Measurements from ENCODE around the gene SRSF1.
"Not testable (repeated sequence)": the region's sequence is repeated elsewhere in the genome, so short reads cannot be mapped to it uniquely, and the experiment has no call there.

The SRSF1 gene

DNA sequence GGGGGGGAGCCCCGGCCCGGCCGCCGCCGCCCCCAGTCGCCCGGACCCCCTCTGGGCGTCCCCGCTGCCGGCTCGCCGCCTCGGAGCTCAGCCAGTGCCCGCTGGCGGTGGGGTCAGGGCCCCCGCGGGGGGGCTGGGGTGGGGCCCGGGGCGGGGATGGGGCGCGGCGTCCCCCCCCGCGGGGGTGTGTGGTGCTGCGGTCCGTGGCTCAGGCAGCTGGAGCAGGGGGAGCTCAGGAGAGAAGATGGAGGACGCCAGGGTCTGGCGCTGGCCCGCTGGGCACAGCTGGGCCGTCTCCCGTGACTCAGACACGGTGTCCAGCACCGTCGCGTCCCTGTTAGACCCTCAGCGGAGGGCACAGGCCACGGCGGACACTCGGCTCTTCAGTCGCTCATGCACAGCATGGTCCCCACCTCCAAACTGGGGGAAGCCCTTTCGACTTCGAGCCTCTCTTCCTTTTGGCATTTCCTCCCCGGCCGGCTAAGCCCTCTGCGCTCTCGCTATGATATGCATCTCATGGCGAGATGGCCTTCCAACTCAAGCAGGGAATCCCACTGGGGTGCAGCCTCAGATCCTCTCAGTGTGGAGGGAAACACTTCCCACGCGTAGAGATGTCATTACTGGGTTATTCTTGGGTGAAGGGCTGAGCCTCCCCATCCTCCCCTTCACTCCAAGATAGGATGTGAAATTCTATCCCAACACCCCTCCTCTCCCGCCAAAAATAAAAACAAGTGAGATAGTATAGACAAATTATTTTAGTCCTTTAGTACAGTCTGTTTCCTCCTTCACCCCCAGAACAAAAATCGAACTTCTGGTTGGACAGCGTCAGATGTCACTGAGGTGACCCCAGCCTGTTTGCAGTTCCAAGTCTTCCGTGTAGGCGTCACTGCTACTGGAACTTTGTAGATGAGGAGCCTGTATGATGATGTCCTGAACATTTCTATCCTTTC, 18.5 kb downstream of the SRSF1 start:
- DNase-seq = peak; percentile 18 to 49

DNA sequence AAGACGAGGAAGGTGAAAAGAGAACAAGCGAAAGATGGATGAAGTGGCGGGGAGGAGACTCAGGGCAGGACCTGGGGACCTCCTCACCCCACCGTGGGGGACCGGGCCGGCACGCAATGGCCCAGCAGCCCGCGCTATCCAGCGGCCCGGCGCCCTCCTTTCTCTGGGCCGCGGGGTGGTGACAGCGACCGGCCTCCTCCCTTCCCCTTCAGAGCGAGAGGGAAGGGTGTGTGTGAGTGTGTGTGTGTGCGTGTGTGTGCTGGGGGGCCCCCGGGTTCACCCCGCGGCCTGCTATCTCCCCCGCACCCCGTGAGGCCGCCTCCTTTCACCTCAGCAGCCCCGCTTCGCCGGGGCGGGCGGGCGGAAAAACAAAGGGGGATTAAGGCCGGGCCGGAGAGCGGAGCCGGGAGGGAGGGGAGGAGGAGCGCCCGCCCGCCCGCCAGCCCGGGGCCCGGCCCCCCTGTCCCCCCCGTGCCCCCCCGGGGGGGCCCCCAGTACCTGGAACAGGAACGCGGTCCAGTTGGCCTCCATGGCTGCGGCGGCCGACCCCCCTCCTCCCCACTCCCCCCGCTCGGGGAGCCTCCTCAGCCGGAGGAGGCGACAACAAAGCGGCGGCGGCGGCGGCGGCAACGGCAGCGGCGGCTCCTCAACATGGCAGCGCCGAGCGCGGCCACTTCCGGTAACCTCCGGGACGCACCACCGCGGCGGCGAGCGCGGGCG, 19.3 kb downstream of the SRSF1 start, which contains the start of gene VEZF1:
Gene VEZF1 (minus strand): TSS at position 674 of the 720 bp plus-strand sequence. CDS start 143 bp downstream, at position 531.
- DNase-seq = peak; percentile 70 to 73

DNA sequence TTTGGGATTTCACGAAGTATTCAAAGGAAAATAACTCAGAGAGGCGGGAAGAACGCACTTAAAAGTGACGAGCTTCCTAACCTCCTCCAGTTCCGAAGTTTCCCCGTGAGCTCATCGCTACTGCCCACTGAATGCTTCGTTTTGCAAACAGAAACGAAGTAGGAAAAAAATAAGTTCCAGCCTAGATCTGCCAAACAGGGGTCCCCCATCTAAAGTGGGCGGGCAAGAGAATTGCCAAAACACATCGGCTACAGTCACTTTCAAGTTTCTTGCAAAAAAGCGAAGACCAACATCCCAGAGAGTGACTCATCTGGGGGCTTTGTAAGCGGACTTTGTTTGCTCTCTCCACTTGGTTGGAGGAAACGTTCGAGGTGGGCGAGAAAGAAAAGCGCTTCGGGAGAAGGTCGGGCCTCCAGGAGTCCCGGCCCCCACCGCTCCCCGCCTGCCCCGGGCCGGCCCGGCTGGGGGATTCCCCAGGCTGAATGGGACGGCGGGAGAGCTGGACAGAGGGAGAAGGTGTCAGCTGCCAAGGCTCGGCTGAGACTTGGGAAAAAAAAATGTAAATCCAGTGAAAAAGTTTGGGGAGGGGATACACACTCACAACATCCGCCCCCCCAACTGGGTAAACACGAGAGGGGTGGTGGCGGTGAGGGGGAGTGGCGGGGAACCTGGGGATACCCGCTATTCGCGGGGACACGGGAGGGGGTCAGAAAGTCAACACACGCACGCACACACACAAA, 20.0 kb downstream of the SRSF1 start:
- peak in 1 of 2 donors; percentile 29 for DNase-seq

DNA sequence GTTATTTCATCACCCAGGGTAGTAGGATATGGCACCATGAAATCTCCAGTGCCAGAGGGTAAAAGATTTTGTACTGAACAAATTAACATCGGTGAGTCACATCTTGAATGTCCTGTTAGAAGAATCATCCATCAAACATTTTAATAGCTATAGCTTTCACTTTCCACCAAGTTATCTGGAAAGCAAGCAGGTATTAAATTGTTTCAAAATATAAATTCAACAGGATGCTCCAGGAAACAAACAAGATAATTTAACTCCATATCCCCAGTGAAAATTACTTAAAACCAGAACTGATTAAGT, 21.4 kb downstream of the SRSF1 start:
- DNase-seq = no peak

DNA sequence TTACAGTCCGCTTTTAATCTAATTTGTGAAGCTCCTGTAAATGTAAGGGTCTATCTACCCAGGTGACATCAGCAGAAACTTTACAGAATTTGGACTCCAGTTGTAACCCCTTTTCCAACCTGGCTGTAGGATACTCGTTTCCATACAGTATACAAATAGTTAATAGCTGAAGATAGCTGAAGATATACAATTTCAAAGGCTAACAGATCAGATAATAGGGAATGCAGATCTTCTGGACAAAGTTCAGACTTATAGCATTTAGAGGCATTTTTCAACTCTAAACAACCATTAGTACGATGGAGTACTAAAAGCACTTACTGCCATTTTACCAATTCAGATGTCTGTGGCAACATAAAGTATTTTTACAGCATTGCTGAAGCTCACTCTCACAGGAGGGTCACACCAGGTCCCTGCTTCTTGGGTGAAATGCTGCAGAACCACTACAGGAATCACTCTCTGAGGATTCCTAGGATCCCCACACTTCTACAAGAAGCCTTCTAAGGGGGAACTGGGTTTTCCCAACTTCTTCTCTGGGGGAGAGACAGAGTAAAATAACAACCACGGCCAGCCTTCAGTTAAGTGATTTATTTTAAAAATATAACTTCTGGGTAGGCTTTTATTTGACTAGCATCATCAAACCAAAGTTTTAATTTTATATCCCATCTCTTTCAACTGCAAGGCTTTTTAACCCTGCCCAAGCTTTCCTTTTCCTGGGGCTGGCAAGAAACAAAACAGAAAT, 21.9 kb downstream of the SRSF1 start:
- no peak for DNase-seq

DNA sequence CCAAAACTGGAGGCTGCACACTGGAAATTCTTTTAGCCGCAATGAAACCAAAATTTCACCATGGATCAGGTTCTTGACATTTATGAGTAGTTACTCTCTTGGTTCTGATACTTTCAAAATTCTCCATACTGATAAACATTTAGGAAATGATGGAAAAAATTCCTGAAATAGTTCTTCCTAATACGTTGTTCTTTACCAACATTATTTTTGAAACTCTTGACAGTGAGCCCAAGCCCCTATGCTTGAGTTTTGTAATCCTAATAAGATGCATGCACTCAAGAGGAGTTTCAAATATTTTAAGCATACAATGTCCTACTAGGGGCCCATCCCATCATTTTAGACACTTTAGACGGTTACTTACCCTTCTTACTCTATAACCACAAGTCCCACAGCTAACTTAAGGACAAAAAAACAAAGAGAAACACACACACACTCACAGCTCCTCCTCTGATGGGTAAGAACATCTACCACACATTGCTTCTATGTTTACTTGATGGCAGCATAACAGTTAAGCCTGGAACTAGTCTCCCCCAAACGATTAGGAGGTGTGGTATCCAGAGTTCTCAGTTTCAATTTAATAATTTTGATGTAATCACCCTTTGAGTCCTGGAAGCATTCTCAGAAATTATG, 22.7 kb downstream of the SRSF1 start:
- DNase-seq = no peak

DNA sequence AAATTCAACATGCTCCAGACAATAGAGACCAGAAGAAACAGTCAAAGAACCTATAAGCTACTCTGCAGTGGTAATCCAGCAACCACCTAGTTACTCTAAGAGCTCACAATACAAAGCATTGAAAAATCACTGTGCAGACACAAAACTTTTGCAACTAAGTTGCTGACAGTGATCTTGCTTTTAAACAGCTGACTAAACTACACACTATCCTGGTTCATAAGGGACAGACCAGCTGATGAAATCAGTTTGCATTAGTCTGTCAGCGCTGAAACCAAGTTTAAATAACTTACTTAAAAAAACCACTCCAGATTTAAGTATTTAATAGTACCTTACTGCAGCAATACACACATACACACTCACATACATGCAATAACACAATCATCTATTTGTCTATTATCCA, 23.6 kb downstream of the SRSF1 start:
- no peak for DNase-seq

DNA sequence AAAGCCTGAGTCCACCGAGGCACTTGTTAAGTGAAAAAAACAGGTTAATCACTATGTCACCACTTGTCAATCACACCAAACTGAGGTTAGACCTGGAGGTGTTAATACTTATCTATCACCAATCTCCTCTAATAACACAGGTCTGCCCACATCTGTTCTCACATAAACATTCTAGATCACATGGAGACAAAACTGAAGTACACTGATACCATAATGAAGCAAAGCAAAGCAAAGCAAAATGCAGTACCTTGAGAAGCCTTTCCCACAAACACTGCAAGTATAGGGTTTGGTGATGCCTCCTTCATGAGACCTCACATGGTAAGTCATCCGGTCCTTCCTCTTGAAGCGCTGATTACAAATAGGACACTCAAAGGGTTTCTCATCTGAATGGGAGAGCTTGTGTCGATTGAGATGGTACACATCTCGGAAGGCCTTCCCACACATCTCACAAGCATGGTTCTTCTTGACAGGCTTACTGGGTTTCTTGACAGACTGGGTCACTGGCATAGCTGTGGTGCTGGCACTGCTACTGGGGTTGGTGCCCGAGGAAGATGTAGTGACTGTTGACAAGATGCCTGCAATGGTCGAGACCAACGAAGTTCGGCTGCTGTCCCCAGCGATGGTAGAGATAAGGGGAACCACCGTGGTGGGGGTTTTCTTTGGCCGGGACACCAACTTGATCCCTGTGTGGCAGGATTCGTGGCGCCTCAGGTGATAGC, 24.4 kb downstream of the SRSF1 start:
- DNase-seq = no peak

DNA sequence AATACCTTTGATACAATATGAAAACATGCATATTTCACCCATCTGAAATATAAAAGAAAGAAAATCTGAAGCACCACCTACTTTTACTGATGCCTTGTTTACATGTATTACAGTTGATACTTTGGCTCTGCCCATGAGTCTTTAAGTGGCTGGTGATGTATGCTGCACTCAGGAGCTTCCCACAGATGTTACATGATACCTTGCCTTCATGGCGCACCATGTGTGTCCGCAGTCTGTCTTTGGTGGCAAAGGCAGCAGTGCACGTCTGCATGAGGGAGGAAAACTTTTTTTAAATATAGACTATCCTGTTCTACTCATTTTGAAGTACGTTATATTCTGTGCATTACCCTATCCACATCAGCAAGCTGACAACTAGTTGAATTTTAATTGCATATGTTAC, 26.5 kb downstream of the SRSF1 start:
- DNase-seq = no peak

DNA sequence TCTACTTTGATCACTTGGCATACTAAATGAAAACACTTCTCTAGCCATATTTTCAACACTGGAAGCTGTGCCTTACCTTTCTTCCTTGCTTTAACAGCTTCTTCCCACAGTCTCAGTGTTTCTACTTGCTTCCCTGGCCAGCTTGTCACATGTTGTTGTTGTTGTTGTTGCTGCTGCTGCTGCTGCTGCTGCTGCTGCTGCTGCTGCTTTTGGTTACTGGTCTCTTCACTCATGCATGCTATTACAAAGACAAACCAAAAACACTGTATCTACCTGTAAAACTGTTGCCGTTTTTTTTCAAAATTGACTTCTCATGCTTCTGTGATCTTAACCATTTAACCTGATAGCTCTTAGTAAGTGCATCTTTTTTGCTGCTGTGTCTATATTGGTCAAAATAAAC, 28.0 kb downstream of the SRSF1 start:
- no peak for DNase-seq

DNA sequence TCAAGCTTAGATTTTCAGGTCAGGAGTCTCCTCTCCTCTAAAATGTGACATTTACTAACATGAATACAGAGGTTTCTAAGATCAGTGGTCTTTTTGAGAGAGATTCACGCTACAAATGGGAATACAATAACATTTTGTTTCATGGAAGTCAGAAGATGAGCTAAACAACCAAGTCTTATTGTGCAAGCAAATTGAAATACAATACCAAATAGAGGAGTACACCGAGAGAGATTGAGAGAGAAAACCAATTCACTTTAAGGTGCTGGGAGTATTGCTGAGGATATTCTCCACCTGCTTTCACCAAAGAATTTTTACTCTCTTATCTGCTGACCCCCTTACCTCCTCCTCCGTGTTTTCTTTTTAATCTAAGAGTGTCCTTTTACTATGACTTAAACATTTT, 30.5 kb downstream of the SRSF1 start:
- DNase-seq = no peak

DNA sequence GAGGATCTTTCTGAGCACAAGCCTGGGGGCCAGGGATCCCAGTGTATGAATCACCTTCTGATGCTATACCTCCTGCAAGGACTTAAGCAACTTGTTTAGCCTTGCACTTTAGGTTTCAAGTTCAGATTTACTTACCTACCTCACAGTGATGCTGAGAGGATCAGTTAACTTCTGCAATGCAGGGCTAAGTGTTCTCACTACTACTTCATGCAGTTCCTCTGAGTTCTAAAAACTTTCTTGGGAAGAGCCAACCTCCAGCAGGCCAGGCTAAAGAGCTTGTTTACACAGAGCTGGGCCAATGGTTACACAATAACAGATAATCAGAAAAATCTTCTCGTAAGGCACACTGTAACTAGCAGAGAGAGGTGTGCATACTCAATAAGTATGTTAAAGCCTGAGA, 32.0 kb downstream of the SRSF1 start:
- no peak for DNase-seq

DNA sequence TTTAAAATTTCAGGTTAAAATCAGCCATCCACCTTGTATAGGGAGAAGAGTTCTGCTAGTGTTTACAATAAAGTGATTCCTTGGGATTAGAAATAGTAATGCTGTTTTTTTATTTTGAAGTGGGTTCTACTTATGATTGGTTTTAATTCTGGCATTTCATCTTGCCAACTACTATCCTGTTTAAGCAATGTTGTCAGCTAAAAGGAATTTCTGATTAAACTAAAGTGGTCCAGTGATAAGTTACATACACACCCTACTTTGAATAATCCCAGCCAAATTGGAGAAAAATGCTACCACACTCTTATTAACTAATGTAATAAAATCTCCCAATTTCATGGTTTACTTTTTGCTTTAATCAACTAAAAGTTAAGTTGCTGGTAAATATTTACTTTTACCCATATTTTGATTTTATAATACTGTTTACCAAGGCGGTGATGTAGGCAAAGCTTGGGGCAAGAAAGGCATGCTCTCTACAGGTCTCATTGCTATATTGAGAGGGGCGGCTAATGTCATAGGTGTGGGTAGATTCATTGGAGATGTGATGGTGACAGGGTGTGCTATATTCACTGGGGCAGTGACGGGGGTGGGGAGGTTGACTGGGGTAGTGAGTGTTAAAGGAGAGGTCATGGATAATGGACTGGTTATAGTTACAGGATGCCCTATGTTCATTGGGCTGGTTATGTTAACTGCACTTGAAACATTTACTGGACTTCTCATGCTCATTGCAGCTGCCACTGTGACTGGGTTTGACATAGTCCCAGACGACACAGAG, 32.8 kb downstream of the SRSF1 start:
- DNase-seq = not testable (repeated sequence)

DNA sequence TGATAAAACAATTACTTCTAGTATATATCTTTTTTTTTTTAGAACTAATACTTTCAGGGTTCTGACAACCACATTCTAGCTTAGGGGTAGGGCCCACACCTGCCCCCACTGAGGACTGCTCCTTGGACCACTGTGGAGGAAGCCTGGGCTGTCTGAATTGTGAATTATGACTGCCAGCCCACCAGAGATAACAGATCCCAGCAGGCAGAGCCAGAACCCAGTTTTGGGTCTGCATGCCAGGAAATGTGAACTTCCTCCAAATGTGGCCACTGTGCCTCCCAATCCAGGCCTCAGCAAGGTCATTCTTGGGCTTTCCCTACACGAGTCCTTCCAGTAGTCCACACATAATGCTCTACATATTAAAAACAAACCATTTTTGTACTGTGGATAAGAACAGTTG, 34.9 kb downstream of the SRSF1 start:
- no peak for DNase-seq

DNA sequence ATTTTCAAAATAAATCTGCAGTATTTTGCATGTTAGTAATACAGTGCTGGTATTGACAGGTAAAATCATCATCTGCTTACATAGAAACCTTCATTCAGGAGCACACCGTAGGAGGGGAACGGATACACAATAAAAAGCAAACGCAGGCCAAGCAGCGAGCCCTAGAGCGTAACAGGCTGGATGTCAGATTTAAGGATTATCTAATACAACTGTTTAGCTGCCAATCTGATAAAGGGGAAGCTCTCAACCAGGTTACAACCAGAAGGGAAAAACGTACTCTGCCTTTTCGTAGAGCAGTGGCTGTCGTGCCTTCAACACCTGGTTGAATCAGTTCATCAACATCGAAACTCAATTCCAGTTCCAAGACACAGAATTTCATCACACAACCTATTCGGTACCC, 35.5 kb downstream of the SRSF1 start:
- no peak for DNase-seq

DNA sequence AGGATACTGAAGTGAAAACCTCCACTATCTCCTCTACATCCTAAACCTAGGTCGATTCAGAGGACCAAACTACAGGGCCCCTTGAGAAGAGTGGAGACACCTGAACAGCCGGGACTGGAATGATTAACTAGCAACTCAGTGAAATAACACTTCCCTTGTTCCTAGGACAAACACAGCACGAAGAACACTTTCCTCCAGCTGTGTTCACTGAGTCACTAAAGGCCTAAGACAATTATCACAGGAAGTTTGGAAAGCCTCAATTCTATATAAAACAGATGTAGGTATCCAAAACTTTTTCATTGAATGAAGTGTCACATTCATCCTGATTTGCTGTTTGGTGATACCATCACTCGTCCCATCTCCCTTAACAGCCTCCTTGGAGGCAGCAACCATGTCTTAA, 36.3 kb downstream of the SRSF1 start:
- no peak for DNase-seq

DNA sequence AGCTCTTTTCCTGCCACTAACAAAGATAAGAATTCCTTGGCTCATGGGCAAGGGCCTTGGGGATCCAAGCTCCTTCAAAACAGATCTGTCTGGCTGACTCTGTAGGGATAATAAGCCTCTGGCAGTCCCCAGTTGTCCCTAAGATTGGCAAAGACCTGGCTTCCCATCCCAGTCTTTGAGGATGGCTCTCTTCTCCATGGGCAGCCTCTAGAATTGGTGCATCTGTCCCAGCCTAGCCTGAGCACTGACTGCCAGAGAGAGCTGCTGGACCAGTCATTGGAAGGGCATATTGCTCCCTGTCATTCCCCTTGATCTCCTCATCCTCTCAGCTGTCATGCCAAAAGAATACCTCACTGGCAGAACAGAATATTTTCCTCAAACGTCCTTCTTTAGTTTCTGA, 38.6 kb downstream of the SRSF1 start:
- no peak for DNase-seq

DNA sequence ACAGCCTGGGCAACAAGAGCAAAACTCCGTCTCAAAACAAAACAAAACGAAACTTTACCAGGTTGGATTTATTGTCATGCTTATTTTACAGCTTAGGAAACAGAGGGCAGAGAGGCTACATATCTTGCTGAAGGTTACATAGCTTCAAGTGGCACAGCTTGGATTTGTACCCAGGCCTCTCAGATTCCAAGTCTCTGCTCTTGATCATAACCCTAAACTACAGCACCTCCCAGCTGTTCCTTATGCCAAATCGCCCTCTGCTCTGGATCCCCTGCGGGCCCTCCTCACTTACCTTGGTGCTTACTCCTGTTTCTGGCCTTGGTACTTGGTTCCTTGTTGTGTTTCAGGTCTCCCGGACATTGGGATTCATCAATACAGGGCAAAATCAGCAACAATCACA, 40.2 kb downstream of the SRSF1 start:
- no peak for DNase-seq

DNA sequence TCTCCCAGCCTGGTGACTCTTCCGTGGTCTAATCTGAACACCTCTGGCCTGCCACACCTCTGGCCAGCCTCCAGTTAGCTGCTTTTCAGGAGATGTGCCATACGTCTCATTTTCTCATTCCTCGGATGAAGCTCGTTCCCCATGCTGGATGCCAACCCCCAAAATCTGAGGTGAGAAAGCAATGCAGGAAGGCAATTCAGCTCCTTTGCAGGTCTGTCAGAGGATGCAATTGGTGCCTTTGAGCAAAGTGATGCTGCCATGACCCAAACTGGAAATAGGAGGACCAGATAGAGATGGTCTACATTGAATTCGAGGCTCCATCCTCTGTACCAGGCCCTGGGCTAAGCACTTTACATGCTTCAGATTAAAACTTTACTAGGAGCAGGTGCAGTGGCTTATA, 40.8 kb downstream of the SRSF1 start:
- DNase-seq = no peak

DNA sequence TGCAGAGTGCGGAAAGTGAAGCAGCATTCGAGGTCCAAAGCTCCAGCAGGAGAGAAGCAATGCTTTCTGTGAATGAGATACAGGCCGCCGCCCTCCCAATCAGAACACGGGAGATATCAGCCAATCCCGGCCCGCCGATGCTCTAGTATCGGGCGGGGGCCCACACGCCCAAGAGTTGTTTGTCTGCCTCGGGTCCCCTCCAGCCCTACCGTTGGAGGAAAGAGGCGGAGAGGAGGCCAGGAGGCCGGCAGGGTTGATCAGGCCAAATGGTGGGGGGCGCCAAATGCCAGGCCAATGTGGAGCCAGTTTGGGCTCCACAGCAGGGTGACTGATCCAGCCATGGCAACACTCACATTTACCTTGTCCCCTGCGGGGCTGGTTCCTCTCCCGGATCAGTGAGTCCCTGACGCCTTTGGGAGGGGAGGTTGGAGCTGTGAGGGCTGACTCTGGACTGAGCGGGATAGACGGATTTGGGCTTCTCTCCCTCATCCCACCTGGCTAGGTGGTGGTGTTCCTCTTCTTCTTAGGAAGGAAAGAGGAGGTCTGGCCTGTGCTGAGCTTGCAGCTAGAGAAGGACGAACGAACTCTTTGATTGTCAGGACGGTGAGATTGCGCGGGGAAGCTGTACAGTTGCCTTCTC, 41.4 kb downstream of the SRSF1 start:
- no peak for DNase-seq
